NCI-H748 (cell line): ENCODE results near the gene ACOXL.
"Not testable (repeated sequence)": the region's sequence is repeated elsewhere in the genome, so short reads cannot be mapped to it uniquely, and the experiment has no call there.

Experiments used
- DNase-seq: peaks from one replicate; lab custom pipeline; 2025; ENCODE audit not compliant: unreplicated experiment; lab: John Stamatoyannopoulos, UW

ACOXL gene

GRCh38 chr2:110959198-110959597, 226.8 kb downstream of the ACOXL start:
- DNase-seq = no peak

GRCh38 chr2:110960281-110960680, 227.9 kb downstream of the ACOXL start:
- no peak for DNase-seq

- DNase-seq = no peak
Observed at GRCh38 chr2:110960954-110961353, 228.6 kb downstream of the ACOXL start.

GRCh38 chr2:110961643-110962042, 229.3 kb downstream of the ACOXL start:
- DNase-seq = not testable (repeated sequence)

DNA sequence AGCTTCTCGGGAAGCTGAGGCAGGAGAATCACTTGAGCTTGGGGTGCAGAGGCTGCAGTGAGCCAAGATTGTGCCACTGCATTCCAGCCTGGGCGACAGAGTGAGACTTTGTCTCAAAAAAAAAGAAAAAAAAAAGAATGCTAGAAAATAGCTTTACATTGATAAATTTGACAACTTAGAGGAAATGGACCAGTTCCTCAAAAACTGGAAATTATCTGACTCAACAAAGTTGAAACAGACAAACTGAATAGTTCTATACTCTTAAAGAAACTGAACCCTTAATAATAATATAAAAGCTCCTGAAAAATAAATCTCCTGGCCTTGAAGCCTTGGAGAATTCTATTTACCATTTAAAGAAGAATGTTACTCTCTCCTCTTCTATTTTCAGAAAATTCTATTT, 237.3 kb downstream of the ACOXL start:
- no peak for DNase-seq

DNA sequence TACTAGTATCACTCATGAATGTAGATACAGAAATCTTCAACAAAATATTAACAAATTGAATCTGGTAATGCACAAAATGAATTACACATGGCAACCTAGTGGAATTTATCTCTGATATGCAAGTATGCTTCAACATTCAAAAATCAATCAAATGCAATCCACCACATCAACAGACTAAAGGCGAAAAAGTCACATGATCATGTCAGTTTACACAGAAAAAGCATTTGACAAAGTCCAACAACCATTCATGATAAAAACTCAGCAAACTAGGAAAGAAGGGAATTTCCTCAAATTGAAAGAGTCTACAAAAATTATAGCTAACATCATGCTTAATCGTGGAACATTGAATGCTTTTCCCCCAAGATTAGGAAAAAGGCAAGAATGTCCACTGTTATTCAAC, 237.8 kb downstream of the ACOXL start:
- no peak for DNase-seq

DNA sequence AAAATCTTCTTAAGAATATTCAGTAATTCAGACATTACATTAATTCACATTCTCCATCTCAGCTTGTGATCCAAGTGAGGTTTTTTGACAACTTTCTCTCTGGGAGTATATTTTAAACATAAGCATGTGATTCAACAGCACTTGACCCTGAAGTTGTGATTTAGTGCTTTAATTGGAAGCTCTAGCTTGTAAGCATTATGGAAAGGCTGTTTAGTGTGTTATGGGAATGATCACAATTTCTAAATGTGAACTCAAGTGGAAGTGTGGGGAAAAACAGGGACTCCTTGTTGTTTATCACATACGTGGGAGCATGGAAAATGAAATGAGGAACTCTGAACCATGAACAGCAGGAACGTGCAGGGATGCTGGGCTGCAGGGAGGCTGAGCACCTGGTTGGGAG, 239.4 kb downstream of the ACOXL start:
- no peak for DNase-seq

GRCh38 chr2:110973262-110973661, 240.9 kb downstream of the ACOXL start:
- DNase-seq = no peak

DNA sequence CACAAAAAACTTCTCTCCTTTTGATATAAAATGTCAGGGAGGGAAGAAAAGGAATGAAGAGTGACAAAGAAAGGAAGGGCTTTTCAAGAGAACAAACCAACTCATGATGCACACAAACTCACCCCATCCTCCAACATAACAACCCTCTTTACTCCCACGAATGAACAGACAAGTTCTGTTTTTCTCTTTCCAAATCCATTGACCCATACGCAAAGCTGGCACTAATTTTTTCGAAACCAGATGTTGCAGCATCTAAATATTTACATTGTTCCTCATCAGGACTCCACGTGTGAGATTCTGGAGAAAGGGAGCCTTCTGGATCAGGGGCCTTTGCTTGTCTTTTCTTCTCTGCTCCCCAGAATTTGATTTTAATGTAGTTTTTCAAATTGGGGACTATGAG, 245.0 kb downstream of the ACOXL start:
- DNase-seq = no peak

DNA sequence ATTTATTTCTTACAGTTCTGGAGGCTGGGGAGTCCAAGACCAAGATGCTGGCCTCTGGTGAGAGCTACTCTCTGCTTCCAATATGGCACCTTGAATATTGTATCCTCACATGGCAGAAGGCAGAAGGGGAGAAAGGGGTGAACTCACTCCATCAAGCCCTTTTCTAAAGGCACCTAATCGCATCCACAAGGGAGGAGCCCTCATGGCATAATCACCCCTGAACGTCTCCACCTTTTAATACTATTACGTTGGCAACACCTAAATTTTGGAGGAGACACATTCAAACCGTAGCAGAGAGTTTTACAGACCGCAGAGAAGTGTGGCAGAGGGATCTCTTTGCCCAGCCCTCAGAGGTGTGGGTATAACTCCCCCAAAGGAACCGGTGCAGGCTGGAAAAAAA, 245.8 kb downstream of the ACOXL start:
- DNase-seq = no peak

DNA sequence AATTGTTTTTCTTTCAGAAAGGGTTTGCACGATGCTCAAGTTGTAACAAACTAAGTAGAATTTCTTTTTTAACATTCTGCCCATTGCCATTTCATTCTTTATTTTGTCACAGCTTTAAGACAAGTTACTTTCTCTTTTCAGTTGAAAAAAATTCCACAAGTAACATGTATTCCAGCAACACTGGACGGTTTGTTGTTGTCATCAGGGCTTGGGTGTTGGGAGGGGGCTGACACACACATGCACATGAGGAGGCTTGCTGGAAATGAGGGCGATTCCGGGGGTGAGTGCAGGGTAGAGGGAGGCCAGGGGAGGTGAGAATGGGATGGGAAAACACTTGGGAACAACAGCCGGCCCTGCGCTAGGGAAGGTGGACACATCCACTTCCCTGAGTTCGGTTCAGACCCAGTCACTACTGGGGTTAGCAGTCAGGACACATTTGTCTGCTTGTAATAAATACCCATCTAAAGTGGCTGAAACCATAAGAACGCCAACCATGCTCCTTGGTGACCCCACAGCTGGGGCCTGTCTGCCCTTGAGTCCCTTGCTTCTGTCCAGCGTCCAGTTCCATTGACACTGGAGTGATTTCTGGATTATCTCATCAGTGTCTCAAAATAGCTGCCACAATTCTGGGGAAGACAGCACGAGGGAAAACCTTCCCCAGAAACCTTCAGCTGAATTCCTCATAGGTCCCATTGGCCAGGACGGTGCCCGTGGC, 246.5 kb downstream of the ACOXL start:
- no peak for DNase-seq

DNA sequence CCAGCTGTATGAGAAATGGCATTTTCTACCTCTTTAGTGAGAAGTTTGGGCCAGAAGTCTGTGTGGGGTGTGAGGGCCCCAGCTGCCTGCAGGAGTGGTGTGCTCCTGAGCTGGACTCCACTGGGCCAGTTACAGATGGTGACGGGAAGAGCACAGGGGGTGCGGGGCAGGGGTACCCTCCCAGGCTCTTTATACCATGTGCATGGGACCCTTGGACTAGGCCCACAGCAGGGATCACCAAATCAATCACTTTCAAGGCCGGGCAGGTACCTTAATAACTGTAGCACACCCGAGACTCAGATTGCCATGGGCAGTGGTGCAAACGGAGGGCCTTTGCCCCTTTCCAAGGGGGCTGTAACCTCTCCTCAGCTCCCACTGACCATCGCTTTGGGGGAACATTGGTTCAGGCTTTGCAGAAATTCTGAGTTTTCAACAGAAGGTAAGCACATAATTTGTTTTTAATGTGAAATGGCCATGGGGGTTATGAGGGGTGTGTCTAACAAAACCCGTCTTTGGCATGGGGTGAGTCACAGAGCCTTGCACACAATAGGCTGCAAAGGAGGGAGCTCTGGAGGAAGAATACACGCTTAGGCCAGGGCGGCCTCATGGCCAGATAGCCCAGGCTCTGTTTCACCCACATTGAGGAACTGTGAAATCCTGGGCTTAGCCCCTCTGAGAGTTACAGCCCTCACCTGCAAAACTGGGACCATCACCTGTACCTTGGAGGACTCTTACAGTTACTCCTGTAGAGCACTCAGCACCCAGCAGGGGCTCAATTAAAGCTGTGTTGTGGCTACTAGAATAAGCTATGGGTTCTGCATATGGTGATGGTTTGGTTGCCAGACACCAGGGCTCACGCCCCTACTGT, 247.3 kb downstream of the ACOXL start:
- DNase-seq = peak; percentile 9

GRCh38 chr2:110980339-110981062, 248.1 kb downstream of the ACOXL start:
- DNase-seq = peak; percentile 51

GRCh38 chr2:110983133-110983532, 250.8 kb downstream of the ACOXL start:
- no peak for DNase-seq

- no peak for DNase-seq
Observed at GRCh38 chr2:110984694-110985490, 252.5 kb downstream of the ACOXL start.

GRCh38 chr2:110990440-110990839, 258.1 kb downstream of the ACOXL start:
- no peak for DNase-seq

DNA sequence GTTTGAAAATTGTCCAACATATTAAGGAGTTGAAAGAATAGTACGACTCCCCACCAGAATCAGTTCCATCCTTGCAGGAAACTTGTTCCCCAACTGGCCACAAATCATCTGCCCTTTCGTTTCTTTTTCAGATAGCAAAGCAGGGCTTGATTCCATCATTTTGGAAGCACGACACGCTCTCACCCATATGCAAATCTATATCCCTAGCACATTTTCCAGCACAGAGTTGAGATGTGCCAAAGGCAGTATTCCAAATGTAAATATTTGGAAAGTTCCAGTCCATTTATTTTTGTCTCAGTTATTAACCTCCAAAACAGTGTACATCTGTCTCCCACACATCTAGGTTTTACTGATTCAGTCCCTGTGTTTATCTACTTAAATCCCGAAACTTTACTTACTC, 259.5 kb downstream of the ACOXL start:
- peak; percentile 56 for DNase-seq

GRCh38 chr2:110992886-110993285, 260.5 kb downstream of the ACOXL start:
- no peak for DNase-seq

GRCh38 chr2:110993557-110994231, 261.3 kb downstream of the ACOXL start:
- DNase-seq = peak; percentile 27

- peak; percentile 27 for DNase-seq
Observed at GRCh38 chr2:110994250-110994961, 262.0 kb downstream of the ACOXL start.
